H9 (cell line): Measurements from ENCODE around the gene UVRAG. TPM values are rescaled to one million over a fixed set of nuclear protein-coding genes. Genes with fewer than 3 reads are reported as not detected.

Source experiments
- DNase-seq: peaks from one replicate; pipeline ENCODE4 v3.0.0-alpha.2; 2017
- H2AFZ ChIP-seq: one replicate; pipeline ENCODE4 v1.6.1; 2013; ENCODE audit warnings: mild to moderate bottlenecking, low read length, control low read depth, moderate library complexity
- H2AK5ac ChIP-seq: 2 replicates; pipeline ENCODE4 v1.6.1; 2013; ENCODE audit warnings: low read length, control low read depth, mixed read lengths; ENCODE audit not compliant: insufficient read length
- H2BK120ac ChIP-seq: one replicate; pipeline ENCODE4 v1.6.1; 2013; ENCODE audit warnings: low read depth, mild to moderate bottlenecking, low read length, control low read depth, inconsistent platforms; ENCODE audit not compliant: poor library complexity, severe bottlenecking
- H2BK12ac ChIP-seq: 2 replicates; pipeline ENCODE4 v1.6.1; 2013; ENCODE audit warnings: low read length, control low read depth, mixed read lengths, low read depth; ENCODE audit not compliant: insufficient read length
- H2BK15ac ChIP-seq: 2 replicates; pipeline ENCODE4 v1.6.1; 2013; ENCODE audit warnings: low read depth, low read length, control low read depth
- H2BK20ac ChIP-seq: one replicate; pipeline ENCODE4 v1.6.1; 2013; ENCODE audit warnings: low read depth, mild to moderate bottlenecking, low read length, control low read depth, inconsistent platforms; ENCODE audit not compliant: poor library complexity, severe bottlenecking
- H2BK5ac ChIP-seq: 2 replicates; pipeline ENCODE4 v1.6.1; 2013; ENCODE audit warnings: low read length, control low read depth, mixed read lengths; ENCODE audit not compliant: insufficient read length
- H3K14ac ChIP-seq: 2 replicates; pipeline ENCODE4 v1.6.1; 2013; ENCODE audit warnings: low read length, control low read depth; ENCODE audit not compliant: insufficient read depth
- H3K18ac ChIP-seq: 2 replicates; pipeline ENCODE4 v1.6.1; 2013; ENCODE audit warnings: low read depth, mild to moderate bottlenecking, mixed read lengths, low read length, control low read depth; ENCODE audit not compliant: insufficient read length
- H3K23ac ChIP-seq: 2 replicates; pipeline ENCODE4 v1.6.1; 2013; ENCODE audit warnings: low read length, control low read depth, mixed read lengths, low read depth; ENCODE audit not compliant: insufficient read length
- H3K23me2 ChIP-seq: 2 replicates; pipeline ENCODE4 v1.6.1; 2013; ENCODE audit warnings: low read depth, mild to moderate bottlenecking, mixed read lengths, low read length, control low read depth; ENCODE audit not compliant: insufficient read length, poor library complexity, severe bottlenecking
- H3K27ac ChIP-seq: 2 replicates; pipeline ENCODE4 v1.5.1; 2013; ENCODE audit warnings: low read length, control low read depth, mixed read lengths, low read depth; ENCODE audit not compliant: insufficient read length
- H3K27me3 ChIP-seq: 2 replicates; pipeline ENCODE4 v1.6.1; 2013; ENCODE audit warnings: low read length, control low read depth, inconsistent platforms; ENCODE audit not compliant: insufficient read depth
- H3K4ac ChIP-seq: 2 replicates; pipeline ENCODE4 v1.6.1; 2013; ENCODE audit warnings: low read depth, mild to moderate bottlenecking, control low read depth, inconsistent platforms, low read length, moderate library complexity
- H3K4me1 ChIP-seq: 2 replicates; pipeline ENCODE4 v1.6.1; 2013; ENCODE audit warnings: low read length, control low read depth, inconsistent platforms; ENCODE audit not compliant: insufficient read depth
- H3K4me2 ChIP-seq: 2 replicates; pipeline ENCODE4 v1.6.1; 2013; ENCODE audit warnings: low read length, control low read depth, mixed read lengths; ENCODE audit not compliant: insufficient read length, insufficient read depth
- H3K56ac ChIP-seq: 2 replicates; pipeline ENCODE4 v1.6.1; 2013; ENCODE audit warnings: low read depth, mild to moderate bottlenecking, mixed read lengths, low read length, control low read depth; ENCODE audit not compliant: insufficient read length
- H3K79me1 ChIP-seq: 2 replicates; pipeline ENCODE4 v1.6.1; 2013; ENCODE audit warnings: low read depth, mild to moderate bottlenecking, moderate library complexity, low read length, control low read depth, inconsistent platforms; ENCODE audit not compliant: insufficient read depth, poor library complexity, severe bottlenecking
- H3K79me2 ChIP-seq: 2 replicates; pipeline ENCODE4 v1.6.1; 2013; ENCODE audit warnings: low read length, control low read depth, inconsistent platforms; ENCODE audit not compliant: insufficient read depth
- H3K9ac ChIP-seq: 2 replicates; pipeline ENCODE4 v1.6.1; 2013; ENCODE audit warnings: low read length, control low read depth, mixed read lengths; ENCODE audit not compliant: insufficient read length; ENCODE audit errors: extremely low read depth
- H3K9me3 ChIP-seq: one replicate; pipeline ENCODE4 v1.6.1; 2013; ENCODE audit warnings: low read depth, low read length, inconsistent platforms; ENCODE audit not compliant: control insufficient read depth
- H3T11ph ChIP-seq: one replicate; pipeline ENCODE4 v1.6.1; 2013; ENCODE audit warnings: mild to moderate bottlenecking, low read length, control low read depth, inconsistent platforms
- H4K20me1 ChIP-seq: one replicate; pipeline ENCODE4 v1.6.1; 2013; ENCODE audit not compliant: control insufficient read depth, insufficient read length, insufficient read depth
- H4K5ac ChIP-seq: 2 replicates; pipeline ENCODE4 v1.6.1; 2013; ENCODE audit warnings: low read depth, mild to moderate bottlenecking, mixed read lengths, low read length, control low read depth; ENCODE audit not compliant: insufficient read length
- H4K8ac ChIP-seq: replicated peaks from 2 replicates; pipeline ENCODE4 v1.6.1; 2013; ENCODE audit warnings: low read length, control low read depth, mixed read lengths, low read depth; ENCODE audit not compliant: insufficient read length
- H4K91ac ChIP-seq: 2 replicates; pipeline ENCODE4 v1.6.1; 2013; ENCODE audit warnings: low read depth, mild to moderate bottlenecking, moderate library complexity, mixed read lengths, low read length, control low read depth; ENCODE audit not compliant: insufficient read length
- H3K27ac Mint-ChIP-seq, 3 experiments: 2 replicates in 2 of 3; 3 replicates in 1 of 3; pipeline ENCODE4 v1.8.0; 2020 to 2021; ENCODE audit warnings: mixed read lengths in 3 of 3, mild to moderate bottlenecking in 1 of 3, moderate library complexity in 1 of 3
- H3K27me3 Mint-ChIP-seq: 2 replicates; pipeline ENCODE4 v1.8.0; 2021; ENCODE audit warnings: low read depth, mild to moderate bottlenecking, moderate library complexity, mixed read lengths
- H3K36me3 Mint-ChIP-seq, 3 experiments: 2 replicates in 2 of 3; 3 replicates in 1 of 3; pipeline ENCODE4 v1.8.0; 2020 to 2021; ENCODE audit warnings: low read depth in 3 of 3, mixed read lengths in 3 of 3; ENCODE audit not compliant: insufficient read depth in 1 of 3
- H3K4me1 Mint-ChIP-seq, 2 experiments: 2 replicates each; pipeline ENCODE4 v1.8.0; 2020; ENCODE audit warnings: mixed read lengths in 2 of 2
- H3K4me3 Mint-ChIP-seq, 2 experiments: 2 replicates in 1 of 2; 3 replicates in 1 of 2; pipeline ENCODE4 v1.8.0; 2020 to 2021; ENCODE audit warnings: mild to moderate bottlenecking in 2 of 2, mixed read lengths in 2 of 2, moderate library complexity in 1 of 2
- H3K9me3 Mint-ChIP-seq, 2 experiments: 2 replicates in 1 of 2; 3 replicates in 1 of 2; pipeline ENCODE4 v1.8.0; 2020; ENCODE audit warnings: mild to moderate bottlenecking in 2 of 2, mixed read lengths in 2 of 2, moderate library complexity in 1 of 2
- WGBS: extraction: QIAGEN DNeasy Blood & Tissue Kit; methylation state at CpG from one replicate; pipeline ENCODE4 v1.1.7; 2013; ENCODE audit warnings: missing lambda C conversion rate, low lambda C conversion rate, mixed read lengths; ENCODE audit not compliant: insufficient read length; ENCODE audit errors: extremely low coverage; 5-methylcytosine and 5-hydroxymethylcytosine counted together
- total RNA-seq: library from RNA; stranded (reverse); gene quantifications from 2 replicates; pipeline ENCODE4 v1.2.1, GENCODE V29; 2021
- TF ChIP-seq, protein P1 (sequence below): fragments of 200-600 bp; sonication (generic); conservative IDR thresholded peaks from 3 replicates; pipeline ENCODE4 v1.8.0; 2021; ENCODE audit warnings: antibody characterized with exemption, mild to moderate bottlenecking

UVRAG gene
- total RNA-seq, 1 experiment from 2014 or later, result 18.5 TPM

DNA sequence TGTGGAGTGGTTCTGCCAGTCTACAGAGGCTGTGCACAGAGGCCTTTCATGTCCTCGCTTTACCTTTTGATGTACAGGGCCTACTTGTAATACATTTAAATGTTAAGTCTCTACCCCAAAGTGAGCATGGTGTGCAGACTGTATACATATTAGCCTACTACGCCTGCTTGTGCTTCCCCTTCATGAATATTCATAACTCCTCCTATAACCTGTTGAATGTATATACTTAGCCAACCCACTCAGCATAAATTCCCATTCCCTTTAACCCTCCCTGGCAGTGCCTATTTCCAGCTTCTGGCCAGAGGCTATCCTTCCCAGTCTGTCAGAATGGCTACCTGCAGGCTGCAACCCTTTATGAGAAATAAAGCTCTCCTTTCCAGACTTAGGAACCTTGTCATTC lies 275.2 kb downstream of the UVRAG start:
- H3K14ac ChIP-seq, result no peak overlapping the region
- Mint-ChIP-seq H3K4me3 (no peak overlapping the region), H3K9me3 (peaks cover 3 to 5% of the 10 kb centered on the region in 2 experiments; a peak in 2 of 5 replicates), H3K36me3 (peaks cover 9 to 26% (median 18%) of the 10 kb centered on the region in 3 experiments; a peak in 6 of 7 replicates), H3K27ac (no peak overlapping the region), H3K4me1 (peaks cover 17 to 22% of the 10 kb centered on the region in 2 experiments), H3K27me3 (no peaks in the 10 kb centered on the region; the same call in 1 of the 2 replicates)
- no peak overlapping the region for H4K91ac ChIP-seq
- no peak overlapping the region for H3K18ac ChIP-seq
- no peaks in the 10 kb centered on the region for H3K79me2 ChIP-seq
- H4K20me1 ChIP-seq, result no peaks in the 10 kb centered on the region
- H3K9ac ChIP-seq, result no peak overlapping the region
- TF ChIP-seq, protein P1, sequence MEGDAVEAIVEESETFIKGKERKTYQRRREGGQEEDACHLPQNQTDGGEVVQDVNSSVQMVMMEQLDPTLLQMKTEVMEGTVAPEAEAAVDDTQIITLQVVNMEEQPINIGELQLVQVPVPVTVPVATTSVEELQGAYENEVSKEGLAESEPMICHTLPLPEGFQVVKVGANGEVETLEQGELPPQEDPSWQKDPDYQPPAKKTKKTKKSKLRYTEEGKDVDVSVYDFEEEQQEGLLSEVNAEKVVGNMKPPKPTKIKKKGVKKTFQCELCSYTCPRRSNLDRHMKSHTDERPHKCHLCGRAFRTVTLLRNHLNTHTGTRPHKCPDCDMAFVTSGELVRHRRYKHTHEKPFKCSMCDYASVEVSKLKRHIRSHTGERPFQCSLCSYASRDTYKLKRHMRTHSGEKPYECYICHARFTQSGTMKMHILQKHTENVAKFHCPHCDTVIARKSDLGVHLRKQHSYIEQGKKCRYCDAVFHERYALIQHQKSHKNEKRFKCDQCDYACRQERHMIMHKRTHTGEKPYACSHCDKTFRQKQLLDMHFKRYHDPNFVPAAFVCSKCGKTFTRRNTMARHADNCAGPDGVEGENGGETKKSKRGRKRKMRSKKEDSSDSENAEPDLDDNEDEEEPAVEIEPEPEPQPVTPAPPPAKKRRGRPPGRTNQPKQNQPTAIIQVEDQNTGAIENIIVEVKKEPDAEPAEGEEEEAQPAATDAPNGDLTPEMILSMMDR, result no peak
- no peak overlapping the region for H4K5ac ChIP-seq
- WGBS, result no CpG with 5 or more reads among the region's 2 CpGs
- no peak overlapping the region for H2BK20ac ChIP-seq
- H3K4me2 ChIP-seq, result no peak overlapping the region
- H2BK120ac ChIP-seq, result no peak overlapping the region
- no peak overlapping the region for H3K23ac ChIP-seq
- H2BK12ac ChIP-seq, result no peak overlapping the region
- H3K4me1 ChIP-seq, result no peaks in the 10 kb centered on the region; the same call in 1 of the 2 replicates
- no peaks in the 10 kb centered on the region for H3K23me2 ChIP-seq
- H2BK15ac ChIP-seq, result no peak overlapping the region
- H4K8ac ChIP-seq, result no peak overlapping the region
- no peak for DNase-seq
- H3K79me1 ChIP-seq, result no peaks in the 10 kb centered on the region
- H2BK5ac ChIP-seq, result no peak overlapping the region
- no peak overlapping the region for H3K4ac ChIP-seq
- no peak overlapping the region for H3T11ph ChIP-seq
- H3K27me3 ChIP-seq, result no peaks in the 10 kb centered on the region
- no peak overlapping the region for H2AFZ ChIP-seq
- H3K56ac ChIP-seq, result no peak overlapping the region
- H3K9me3 ChIP-seq, result no peaks in the 10 kb centered on the region
- H2AK5ac ChIP-seq, result no peak overlapping the region
- H3K27ac ChIP-seq, result no peak overlapping the region
